ENCODE data around the gene THSD4. TPM values are rescaled to one million over a fixed set of nuclear protein-coding genes. Genes with fewer than 3 reads are reported as not detected.

THSD4 gene
- total RNA-seq, 1 donor from 2014 or later, result 73.5 TPM

DNA sequence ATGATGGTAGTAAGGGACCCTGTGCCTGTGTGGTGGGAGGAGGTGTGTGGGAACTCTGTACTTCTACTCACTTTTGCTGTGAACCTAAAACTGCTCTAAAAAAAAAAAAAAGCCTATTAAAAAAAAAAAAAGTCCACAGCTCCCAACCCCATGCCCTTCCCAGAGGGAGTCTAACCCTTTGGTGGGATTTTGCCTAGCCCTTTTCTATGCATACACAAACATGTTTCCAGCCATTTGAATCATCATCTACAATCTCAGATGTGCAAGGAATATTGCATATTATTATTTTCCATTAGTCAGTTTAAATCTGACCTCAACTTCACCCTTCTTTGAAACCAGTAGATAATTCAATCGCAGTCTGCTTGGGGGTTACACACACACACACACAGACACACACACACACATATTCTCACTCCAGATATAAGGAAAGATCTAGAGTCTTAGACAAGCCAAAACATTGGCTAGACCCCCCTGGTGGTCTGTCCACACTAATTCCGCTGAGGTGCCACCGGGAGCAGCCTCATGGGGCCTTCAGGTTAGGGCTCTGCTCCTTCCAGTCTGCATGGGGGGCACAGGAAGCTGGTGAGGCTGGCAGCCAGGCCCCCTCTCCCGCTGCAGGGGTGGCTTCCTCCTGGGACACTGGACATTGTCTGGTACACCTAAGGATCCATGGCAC, 619.6 kb downstream of the THSD4 start:
- DNase-seq (ENCODE audit: low read depth), result no peak
- TF ChIP-seq, protein P1, sequence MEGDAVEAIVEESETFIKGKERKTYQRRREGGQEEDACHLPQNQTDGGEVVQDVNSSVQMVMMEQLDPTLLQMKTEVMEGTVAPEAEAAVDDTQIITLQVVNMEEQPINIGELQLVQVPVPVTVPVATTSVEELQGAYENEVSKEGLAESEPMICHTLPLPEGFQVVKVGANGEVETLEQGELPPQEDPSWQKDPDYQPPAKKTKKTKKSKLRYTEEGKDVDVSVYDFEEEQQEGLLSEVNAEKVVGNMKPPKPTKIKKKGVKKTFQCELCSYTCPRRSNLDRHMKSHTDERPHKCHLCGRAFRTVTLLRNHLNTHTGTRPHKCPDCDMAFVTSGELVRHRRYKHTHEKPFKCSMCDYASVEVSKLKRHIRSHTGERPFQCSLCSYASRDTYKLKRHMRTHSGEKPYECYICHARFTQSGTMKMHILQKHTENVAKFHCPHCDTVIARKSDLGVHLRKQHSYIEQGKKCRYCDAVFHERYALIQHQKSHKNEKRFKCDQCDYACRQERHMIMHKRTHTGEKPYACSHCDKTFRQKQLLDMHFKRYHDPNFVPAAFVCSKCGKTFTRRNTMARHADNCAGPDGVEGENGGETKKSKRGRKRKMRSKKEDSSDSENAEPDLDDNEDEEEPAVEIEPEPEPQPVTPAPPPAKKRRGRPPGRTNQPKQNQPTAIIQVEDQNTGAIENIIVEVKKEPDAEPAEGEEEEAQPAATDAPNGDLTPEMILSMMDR (conservative IDR thresholded peaks at IDR 0.05; ENCODE audit: low read depth, low read length), result no peak
- no peak overlapping the region for H3K4me3 ChIP-seq (ENCODE audit: low read depth, low read length)

DNA sequence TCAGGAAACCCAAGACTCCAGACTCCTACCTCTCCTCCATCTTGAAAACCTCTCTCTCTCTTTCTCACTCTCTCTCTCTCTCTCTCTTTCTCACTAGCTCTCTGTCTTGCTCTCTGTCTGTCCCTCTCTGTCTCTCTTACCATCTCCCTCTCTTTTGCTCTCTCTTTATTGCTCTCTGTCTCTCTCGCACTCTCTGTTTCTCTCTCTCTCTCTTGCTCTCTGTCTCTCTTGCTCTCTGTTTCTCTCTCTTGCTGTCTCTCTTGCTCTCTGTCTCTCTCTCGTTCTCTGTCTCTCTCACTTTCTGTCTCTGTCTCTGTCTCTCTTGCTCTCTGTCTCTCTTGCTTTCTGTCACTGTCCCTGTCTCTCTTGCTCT, 620.1 kb downstream of the THSD4 start:
- TF ChIP-seq, protein P1 (conservative IDR thresholded peaks at IDR 0.05; ENCODE audit: low read depth, low read length), result no peak
- no peak overlapping the region for H3K4me3 ChIP-seq (ENCODE audit: low read depth, low read length)
- no peak for DNase-seq (ENCODE audit: low read depth)

DNA sequence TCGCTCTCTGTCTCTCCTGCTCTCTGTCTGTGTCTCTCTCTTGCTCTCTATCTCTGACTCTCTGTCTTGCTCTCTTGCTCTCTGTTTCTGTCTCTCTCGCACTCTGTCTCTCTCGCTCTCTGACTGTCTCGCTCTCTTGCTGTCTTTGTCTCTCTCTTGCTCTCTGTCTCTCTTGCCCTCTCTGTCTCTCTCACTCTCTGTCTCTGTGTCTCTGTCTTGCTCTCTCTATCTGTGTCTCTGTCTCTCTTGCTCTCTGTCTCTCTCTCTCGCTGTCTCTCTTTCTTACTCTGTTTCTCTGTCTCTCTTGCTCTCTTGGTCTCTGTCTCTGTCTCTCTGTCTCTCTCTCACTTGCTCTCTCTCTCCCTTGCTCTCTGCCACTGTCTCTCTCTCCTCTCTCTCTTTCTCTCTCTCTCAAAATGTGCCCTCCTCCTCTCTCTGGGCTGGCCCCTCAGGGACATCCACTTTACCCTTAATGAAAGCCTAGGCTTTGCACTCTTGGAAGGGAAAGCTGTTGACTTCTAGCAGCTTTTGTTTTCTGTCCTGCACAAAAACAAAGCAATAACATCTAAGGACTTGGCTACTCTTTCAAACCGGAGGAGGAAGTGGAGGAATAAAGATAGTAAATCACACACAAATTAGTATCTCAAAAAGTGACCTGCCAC, 621.1 kb downstream of the THSD4 start:
- no peak for DNase-seq (ENCODE audit: low read depth)
- TF ChIP-seq, protein P1 (conservative IDR thresholded peaks at IDR 0.05; ENCODE audit: low read depth, low read length), result no peak
- H3K4me3 ChIP-seq (ENCODE audit: low read depth, low read length), result no peak overlapping the region

DNA sequence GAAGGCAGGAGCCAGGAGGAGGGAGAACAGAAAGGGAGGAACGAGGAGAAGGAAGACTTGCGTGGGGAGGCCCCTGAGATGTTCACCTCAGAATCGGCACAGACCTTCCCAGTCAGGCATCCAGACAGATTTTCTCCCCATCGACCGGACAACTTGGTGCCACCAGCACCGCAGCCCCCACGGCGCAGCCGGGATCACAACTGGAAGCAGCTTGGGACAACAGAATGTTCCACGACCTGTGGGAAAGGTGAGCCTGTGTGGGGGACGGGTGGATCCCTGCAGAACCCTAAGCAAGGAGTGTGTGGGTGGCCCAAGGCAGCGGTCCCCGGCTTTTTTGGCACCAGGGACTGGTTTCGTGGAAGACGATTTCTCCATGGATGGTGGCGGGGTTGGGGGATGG, 622.5 kb downstream of the THSD4 start:
- H3K4me3 ChIP-seq (ENCODE audit: low read depth, low read length), result no peak overlapping the region
- TF ChIP-seq, protein P1 (conservative IDR thresholded peaks at IDR 0.05; ENCODE audit: low read depth, low read length), result no peak
- DNase-seq (ENCODE audit: low read depth), result no peak

DNA sequence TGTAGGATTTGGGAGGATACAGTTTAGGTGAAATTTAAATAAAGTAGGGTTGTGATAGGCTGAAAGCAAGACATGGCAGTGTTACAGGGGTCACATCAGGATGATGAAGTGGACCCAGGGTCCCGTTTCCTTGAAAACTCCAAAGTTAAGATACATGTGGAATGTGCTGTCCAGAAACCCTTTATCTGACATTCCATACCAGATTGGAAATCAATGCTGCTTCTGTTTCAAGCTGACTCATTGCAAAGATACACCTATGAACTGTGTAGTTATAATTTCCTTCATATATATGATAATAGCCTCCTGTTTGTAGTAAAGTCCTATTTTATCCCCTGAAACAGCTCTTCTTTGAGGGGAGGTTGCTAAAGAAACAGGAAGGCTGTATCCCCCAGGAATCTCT, 624.1 kb downstream of the THSD4 start:
- H3K4me3 ChIP-seq (ENCODE audit: low read depth, low read length), result no peak overlapping the region
- TF ChIP-seq, protein P1 (conservative IDR thresholded peaks at IDR 0.05; ENCODE audit: low read depth, low read length), result no peak
- DNase-seq (ENCODE audit: low read depth), result no peak

DNA sequence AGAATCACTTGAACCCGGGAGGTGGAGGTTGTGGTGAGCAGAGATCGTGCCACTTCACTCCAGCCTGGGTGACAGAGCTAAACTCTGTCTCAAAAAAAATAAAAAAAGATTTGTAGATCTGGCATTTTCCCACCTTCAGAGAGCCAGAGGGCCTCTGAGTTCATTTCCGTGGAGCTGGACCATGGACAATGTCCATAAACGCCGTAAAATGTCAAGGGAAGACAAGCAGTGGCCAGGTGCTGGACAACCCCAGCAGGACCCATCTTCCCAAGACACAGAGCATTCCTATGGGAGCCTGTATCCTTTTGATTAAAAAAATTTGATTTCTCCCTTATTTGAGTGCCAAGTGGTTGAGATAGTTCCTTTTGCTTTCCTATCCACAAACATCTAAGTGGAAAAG, 627.7 kb downstream of the THSD4 start:
- H3K4me3 ChIP-seq (ENCODE audit: low read depth, low read length), result no peak overlapping the region
- TF ChIP-seq, protein P1 (conservative IDR thresholded peaks at IDR 0.05; ENCODE audit: low read depth, low read length), result no peak
- DNase-seq (ENCODE audit: low read depth), result no peak

All from epithelial cell of proximal tubule (primary cell).